CMK (cell line): Measurements from ENCODE around the gene ANKRD10.

Experiments used
- DNase-seq: peaks from one replicate; pipeline ENCODE4 v3.0.0-alpha.2; 2010; ENCODE audit warnings: low read depth

Gene ANKRD10

DNA sequence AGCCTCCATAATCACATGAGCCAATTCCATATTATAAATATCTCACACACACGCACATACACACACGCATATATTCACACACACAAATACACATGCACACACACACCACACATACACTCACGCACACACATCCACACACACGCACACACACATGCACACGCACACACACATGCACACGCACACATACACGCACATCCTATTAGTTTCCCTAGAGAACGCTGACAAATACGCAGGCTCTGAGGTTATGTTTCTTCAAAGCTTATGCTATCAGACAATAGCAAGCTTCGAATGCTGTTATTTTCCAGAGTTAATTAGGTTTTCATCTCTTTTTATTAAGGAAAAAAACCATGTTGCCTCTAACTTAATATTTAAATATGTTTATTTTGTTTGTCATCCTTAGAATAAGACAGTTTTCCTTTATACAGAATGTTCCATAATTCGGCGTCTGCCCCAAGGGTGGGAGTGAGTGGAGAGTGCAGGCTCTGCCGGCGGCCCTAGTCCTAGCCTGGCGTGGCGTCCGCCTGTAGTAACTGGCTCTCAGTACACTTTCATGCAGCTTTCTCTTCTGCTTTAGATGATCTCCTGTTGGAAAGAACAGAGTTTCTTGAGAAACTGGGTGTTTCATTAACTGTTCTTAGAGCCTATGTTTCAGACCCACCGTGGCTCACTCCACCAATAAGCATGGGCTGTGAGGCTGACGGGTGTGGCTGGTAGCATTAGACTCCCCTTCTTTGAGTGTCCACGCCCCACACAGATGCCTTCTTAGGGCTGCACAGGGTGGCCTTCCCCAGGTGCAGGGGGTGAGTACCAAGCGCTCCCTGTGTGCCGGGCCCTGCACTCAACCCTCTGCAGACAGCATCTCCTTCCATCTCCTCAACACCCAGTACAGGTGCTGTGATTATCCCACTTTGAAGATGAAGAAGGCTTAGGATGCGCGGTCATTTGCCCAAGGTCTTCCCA is 30.4 kb upstream of the ANKRD10 start:
- no peak for DNase-seq

DNA sequence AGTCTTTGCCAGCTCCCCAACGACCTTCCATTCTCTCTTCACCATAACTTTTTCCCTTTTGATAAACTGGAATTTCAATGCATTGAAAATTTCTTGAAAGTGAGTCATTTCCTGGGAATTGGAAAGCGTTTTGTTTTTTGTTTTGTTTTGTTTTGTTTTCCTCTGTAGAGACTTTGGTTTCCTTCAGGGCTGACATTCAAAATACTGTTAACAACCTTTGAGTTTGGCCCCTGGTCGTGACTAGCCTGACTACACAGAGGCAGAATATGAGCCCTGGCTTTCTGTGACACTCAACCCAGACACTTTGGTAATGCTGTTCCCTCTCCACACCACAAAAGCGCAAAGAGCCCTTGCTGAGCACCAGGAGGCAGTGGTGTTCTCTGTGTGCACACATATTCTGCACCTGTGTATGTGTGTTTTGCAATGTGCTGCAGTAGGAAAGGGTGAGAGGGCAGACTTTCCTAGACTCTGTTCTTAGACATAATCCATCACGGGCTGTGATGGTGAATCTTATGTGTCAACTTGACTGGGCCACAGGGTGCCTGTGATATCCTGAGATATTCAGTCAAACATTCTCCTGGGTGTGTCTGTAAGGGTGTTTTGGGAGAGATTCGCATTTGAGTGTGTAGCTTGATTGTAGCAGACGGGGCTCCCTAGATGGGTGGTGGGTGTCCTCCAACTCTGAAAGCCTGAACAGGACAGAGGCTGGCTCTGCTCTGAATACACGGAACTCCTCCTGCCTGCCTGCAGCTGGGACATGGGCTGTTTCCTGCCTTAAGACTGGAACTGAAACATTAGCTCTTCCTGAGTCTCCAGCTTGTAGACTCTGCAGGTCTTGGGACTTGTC is 29.5 kb upstream of the ANKRD10 start:
- DNase-seq, result no peak

DNA sequence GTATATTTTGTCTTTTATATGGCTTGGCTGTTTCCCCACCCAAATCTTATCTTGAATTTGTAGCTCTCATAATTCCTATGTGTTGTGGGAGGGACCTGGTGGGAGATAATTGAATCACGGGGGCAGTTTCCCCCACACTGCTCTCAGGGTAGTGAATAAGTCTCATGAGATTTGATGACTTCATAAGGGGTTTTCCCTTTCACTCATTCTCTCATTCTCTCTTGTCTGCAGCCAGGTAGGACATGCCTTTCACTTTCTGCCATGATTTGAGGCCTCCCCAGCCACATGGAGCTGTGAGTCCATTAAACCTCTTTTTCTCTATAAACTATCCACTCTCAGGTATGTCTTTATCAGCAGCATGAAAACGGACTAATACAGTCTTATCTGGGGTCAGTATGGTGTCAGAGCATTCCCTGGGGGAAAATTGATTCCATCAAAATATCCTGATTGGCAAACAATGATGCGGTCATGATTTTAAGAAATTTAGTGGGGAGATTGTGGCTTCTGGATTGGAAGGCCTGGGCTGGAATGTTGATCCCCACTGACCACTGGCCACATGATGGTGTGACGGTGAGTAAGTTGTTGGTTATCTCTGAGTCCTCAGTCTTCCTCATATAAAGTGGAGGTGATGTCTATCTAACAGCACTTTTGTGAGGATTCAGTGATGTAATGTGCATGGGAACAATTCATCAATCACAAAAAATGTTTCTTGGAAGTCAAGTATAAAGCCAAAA is 27.5 kb upstream of the ANKRD10 start:
- no peak for DNase-seq

DNA sequence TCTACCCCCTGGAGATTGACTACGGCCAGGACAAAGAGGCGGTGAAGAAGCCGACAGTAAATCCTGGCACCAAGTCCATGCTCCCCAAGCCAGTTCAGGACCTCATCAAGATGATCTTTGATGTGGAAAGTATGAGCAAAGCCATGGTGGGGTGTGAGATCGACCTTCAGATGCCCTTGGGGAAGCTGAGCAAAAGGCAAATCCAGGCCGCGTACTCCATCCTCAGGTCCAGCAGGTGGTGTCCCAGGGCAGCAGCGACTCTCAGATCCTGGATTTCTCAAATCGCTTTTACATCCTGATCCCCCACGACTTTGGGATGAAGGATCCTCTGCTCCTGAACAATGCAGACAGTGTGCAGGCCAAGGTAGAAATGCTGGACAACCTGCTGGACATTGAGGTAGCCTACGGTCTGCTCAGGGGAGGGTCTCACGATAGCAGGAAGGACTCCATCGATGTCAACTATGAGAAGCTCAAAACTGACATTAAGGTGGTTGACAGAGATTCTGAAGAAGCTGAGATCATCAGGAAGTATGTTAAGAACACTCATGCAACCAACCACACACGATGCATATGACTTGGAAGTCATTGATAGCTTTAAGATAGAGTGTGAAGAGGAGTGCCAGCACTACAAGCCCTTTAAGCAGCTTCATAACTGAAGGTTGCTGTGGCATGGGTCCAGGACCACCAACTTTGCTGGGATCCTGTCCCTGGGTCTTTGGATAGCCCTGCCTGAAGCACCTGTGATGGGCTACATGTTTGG is 24.0 kb upstream of the ANKRD10 start:
- no peak for DNase-seq

DNA sequence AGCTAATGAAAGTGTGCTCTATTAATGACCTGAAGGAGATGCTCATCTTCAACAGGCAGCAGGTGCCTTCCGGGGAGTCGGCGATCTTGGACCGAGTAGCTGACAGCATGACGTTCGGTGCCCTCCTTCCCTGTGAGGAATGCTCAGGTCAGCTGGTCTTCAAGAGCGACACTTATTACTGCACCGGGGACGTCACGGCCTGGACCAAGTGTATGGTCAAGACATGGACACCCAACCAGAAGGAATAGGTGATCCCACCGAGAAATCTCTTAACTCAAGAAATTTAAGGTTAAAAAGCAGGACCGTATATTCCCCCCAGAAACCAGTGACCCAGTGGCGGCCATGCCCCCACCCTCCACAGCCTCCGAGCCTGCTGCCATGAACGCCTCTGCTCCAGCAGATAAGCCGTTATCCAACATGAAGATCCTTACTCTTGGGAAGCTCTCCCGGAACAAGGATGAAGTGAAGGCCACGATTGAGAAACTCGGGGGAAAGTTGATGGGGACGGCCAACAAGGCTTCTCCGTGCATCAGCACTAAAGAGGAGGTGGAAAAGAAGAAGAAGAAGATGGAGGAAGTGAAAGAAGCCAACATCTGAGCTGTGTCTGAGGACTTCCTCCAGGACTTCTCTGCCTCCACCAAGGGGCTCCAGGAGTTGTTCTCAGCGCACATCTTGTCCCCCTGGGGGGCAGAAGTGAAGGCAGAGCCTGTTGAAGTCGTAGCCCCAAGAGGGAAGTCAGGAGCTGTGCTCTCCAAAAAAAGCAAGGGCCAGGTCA is 22.8 kb upstream of the ANKRD10 start:
- DNase-seq, result no peak

DNA sequence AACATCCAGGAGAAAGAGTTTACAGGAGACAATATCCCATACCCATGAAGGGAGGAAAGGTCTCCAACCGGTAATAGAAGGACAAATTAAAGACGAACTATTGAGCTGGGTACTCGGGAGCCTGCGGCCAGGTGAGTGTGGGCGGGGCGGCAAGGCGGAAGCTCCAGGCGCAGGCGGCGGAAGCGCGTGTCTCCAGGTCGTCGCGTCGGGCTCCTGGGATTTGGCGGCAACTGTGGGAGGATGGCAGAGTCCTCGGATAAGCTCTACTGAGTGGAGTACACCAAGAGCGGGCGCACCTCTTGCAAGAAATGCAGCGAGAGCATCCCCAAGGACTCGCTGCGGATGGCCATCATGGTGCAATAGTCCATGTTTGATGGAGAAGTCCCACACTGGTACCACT is 21.6 kb upstream of the ANKRD10 start:
- no peak for DNase-seq

DNA sequence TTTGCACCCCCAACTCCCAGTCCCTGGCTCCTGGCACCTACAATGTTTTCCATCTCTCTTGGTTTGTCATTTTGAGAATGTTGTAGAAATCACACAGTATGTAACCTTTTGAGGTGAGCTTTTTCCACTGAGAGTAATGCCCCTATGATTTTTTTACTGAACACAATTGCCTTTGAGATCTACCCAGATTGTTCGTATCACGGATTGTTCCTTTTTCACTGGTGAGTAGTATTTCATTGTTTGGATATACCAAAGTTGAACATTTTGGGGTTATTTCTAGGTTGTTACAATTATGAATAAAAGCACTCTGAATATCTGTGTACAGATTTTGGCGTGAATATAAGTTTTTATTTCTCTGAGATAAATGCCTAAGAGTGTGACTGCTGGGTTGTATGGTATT is 17.7 kb upstream of the ANKRD10 start:
- no peak for DNase-seq

DNA sequence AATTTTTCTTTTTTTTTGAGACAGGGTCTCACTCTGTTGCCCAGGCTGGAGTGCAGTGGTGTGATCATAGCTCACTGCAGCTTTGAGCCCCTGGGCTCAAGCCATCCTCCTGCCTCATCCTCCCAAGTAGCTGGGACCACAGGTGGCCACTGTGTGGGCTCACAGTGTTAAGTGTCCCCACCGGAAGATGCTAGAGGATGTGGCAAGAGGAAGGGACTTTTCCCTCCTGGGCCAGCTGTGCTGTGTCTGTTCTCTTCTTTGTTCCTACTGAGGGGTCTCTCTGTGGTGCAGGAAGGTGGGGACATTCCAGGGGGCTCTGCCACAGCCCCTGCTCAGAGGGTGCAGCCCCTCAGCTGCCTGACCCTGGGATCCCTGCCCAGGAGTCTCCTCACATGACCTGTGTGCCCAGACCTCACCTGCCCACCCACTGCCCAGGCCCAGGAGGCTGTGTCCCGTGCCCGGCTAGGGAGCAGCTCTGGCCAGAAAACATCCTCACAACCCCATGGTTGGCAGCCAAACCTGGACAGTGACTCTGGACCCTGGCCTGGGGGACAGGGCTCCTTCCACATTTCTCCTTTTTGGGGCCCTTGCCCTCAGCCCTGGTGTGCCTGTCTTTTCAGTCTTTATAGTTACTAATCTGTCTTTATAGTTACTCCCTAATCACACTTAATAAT is 14.4 kb upstream of the ANKRD10 start:
- DNase-seq, result no peak

DNA sequence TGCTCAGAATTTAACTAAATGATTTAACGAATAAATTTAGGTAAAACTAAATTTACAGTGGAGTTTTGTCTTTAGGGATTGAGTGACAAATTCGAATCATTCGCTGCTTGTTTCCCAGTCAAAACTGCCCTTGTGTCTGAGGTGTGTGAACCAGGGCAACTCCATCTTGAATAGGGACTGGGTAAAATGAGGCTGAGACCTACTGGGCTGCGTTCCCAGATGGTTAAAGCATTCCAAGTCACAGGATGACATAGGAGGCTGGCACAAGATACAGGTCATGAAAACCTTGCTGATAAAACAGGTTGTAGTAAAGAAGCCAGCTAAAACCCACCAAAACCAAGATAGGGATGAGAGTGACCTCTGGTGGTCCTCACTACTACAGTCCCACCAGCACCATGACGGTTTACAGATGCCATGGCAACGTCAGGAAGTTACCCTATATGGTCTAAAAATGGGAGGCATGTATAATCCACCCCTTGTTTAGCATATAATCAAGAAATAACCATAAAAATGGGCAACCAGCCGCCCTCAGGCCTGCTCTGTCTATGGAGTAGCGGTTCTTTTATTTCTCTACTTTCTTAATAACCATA is 10.2 kb upstream of the ANKRD10 start:
- no peak for DNase-seq

DNA sequence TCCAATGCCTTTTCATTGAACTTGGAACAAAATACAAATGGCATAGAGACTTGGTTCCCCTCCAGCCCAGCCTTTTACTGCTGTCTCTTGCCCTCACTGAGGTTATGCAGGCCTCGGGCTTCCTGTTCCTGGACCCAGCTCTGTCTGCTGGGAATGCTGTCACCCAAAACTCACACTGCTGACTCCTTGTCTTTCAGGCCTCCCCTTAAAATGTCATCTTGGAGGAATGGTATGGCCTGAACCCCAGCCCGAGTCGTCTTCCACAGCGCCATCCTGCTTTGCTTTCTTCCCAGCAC is 9.7 kb upstream of the ANKRD10 start:
- DNase-seq, result no peak

DNA sequence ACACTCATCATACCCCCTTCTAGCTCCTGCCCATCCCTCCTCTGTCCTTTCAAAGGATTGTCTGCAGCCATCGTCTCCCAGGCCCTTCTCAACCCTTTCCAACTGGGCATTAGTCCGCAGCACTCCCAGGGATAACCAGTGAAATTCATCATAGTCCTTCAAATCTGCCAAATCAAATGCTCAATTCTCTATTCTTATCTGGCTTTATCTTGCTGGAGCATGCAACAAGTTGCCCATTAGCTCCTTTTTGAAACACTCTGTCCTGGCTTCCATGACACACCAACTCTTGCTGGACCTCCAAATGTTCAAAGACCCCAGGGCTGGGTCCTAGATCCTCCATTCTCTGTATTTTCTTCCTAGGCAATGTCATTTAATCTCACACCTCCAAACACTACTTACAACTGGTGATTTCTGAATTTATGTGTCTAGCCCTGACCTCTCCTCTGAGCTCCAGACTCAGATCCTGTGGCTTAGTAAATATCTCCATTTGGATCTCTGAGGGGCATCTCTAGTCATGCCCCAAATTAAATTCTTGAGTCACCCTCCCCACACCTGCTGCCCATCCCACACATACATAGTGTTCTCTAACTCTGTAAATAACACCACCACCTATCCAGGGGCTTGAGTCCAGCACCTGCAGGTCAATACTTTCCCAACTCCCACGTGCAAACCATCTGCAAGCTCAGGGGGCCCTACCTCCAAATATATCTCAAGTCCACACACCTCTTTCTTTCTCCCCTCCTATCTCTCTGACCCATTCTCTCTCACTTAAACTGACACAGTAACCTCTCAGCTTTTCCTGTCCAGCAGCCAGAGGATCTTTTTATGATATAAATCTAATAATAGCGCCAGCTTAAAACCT is 9.1 kb upstream of the ANKRD10 start:
- no peak for DNase-seq

DNA sequence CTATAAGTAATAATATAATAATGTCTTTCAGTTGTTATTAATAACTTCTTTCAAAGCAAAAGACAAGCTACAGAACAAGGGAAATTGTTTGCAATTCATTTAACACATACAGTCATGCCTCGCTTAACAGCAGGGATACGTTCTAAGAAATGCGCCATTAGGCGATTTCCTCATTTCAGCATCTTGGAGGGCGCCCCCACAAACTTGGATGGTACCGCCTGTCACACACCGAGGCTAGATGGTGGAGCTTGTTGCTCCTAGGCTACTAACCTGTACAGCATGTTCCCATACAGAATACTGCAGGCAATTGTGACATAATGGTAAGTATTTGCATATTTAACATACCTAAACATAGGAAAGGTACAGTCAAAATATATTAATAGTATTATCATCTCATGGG is 8.2 kb upstream of the ANKRD10 start:
- DNase-seq, result no peak

DNA sequence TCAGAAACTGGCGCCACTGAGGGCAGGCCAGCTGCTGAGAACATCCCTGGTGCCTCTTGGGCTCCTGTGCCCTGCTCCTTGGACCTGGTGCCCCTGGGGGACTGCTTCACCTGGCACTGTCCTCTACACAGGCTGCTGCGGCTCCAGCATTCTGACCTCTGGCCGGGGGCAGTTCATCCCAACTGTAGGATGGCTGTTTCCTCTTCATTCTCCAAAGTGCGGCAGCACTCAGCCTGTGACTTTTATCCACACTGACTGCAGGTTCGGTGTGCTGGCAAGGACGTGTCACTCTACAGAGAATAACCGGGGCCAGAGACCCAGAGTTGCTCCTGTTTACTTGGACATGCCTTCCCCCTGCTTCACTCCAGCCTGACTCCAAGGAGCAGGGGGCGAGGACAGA is 7.6 kb upstream of the ANKRD10 start:
- DNase-seq, result no peak

DNA sequence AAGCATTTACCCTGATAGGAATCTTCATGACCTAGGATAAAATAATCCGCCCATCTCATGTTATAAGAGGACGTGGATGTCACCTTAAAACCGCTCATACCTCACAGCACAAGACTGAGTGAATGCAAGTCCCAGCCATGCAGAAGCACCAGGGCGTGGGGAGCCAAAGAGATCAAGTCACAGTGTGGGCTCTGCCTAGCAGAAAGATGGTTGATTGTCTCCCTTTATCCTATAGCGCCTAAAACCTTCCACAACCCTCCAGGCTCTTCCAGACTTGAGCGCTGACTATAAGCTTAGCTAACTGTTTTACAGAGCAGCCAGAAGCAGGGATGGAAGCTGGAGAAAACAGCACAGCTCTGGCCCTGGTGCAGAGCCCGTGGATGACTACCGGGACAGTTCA is 6.8 kb upstream of the ANKRD10 start:
- no peak for DNase-seq

DNA sequence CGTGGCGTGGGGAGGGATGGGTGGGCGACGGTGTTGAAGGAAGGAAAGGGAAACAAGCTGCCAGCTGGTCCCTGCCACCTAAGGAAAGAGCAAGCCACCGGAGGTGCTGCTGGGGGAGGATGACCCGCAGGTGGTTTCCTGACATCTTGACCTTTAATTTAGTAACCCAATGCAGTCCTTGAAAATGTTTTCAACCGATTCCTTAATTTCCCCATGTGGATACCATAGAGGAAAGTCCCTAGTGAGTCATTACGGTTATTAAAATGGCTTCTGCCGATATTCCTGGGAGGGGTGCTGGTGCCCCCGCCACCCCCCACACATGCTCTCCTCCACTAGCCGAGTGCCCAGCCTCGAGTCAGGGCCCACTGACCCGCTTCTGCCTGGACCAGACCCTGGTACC is 6.3 kb upstream of the ANKRD10 start:
- no peak for DNase-seq

DNA sequence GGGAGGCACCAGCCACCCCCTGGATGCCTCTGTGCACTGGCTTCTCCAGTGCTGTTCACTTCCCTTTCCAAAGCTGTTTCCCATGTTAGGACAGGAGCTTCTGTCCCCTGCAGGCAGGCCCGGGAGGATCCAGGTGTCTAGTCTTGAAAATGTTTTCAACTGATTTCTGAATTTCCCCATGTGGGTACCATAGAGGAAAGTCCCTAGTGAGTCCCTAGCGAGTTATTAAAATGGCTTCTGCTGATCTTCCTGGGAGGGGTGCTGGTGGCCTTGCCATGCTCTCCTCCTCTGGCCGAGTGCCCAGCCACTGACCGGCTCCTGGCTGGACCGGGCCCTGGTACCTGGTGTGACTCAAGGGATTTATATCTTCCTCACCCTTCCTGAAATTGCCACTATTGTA is 5.2 kb upstream of the ANKRD10 start:
- no peak for DNase-seq

DNA sequence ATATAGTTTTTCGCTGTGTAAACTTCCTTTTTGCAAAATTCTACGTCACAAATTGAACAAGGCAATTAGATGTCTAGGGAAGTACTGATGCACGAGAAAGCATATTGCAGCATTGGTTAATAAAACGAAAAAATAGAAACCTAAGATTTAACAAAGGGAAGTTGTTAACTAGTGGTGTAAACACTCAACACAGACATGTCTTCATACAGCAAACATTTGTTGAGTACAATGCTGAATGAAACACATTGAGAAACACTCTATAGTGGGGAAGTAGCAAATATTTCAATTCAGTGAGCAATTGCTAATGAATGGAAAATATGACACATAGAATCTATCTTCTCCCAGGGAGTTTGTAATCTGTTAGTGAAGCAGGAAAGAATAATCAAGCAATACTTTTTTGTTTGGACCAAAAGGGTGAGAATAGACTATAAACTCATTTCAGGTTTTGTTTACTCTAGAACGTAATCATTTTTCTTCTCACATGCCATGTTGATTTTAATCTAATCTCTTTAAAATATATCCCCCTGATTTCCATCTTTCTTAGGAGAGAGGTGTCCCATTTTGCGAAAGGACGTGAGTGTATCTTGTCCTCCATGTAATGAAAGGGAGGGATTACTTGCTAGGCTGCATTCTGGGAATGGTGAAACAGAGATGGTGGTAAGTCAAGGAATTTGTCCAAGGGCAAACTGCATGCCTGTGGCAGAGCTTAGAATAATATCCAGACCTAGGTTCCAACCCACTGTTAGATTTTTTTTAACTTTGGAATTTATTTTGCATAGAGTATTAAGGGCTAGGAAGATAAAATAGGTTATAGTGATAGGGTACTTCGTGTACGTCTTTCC is 1.7 kb upstream of the ANKRD10 start:
- no peak for DNase-seq

DNA sequence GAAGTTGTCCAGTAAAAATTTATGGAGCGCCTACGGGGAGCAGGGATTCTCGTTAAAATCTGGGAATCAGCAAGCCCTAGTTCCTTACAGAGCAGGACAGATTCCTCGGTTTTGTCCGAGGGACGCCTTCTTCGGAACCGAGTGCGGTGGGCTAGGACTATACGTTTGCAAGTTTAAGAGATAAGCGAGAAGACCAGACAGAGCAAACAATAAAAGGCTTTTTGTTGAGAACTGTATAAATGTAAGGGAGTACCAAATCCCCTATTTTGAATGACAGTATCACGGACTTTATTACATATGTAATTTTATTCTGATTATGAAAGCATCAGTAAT is 971 bp upstream of the ANKRD10 start:
- DNase-seq, result no peak
